Neuronal stem cell (in vitro differentiated cells): ENCODE measurements around the gene GPX2.

ENCODE experiments used
- DNase-seq: peaks from one replicate; pipeline ENCODE4 v3.0.0-alpha.2; 2013; ENCODE audit warnings: low spot score
- H2AFZ ChIP-seq: one replicate; pipeline ENCODE4 v1.6.1; 2013; ENCODE audit warnings: mild to moderate bottlenecking, low read length, inconsistent platforms
- H2AK5ac ChIP-seq: 2 replicates; pipeline ENCODE4 v1.6.1; 2013; ENCODE audit warnings: low read depth, mild to moderate bottlenecking, inconsistent platforms, low read length, moderate library complexity, mixed read lengths
- H2BK120ac ChIP-seq: 2 replicates; pipeline ENCODE4 v1.6.1; 2013; ENCODE audit warnings: low read depth, mild to moderate bottlenecking, inconsistent platforms, low read length, moderate library complexity, mixed read lengths
- H2BK12ac ChIP-seq: one replicate; pipeline ENCODE4 v1.6.1; 2013; ENCODE audit warnings: low read length, inconsistent platforms
- H2BK15ac ChIP-seq: 2 replicates; pipeline ENCODE4 v1.6.1; 2013; ENCODE audit warnings: mild to moderate bottlenecking, low read length, inconsistent platforms, mixed read lengths
- H2BK5ac ChIP-seq: one replicate; pipeline ENCODE4 v1.6.1; 2013; ENCODE audit warnings: inconsistent platforms, mild to moderate bottlenecking, low read length, moderate library complexity
- H3K14ac ChIP-seq: one replicate; pipeline ENCODE4 v1.6.1; 2013; ENCODE audit warnings: low read length, inconsistent platforms
- H3K18ac ChIP-seq: 2 replicates; pipeline ENCODE4 v1.6.1; 2013; ENCODE audit warnings: low read length, inconsistent platforms
- H3K23ac ChIP-seq: 2 replicates; pipeline ENCODE4 v1.6.1; 2013; ENCODE audit warnings: low read depth, mild to moderate bottlenecking, mixed read lengths, low read length, inconsistent platforms; ENCODE audit not compliant: poor library complexity
- H3K27ac ChIP-seq: replicated peaks from 3 replicates; pipeline ENCODE4 v1.5.1; 2013; ENCODE audit warnings: low read length, inconsistent platforms
- H3K27me3 ChIP-seq, 3 experiments: 2 replicates each; pipeline ENCODE4 v1.6.1; 2013; ENCODE audit warnings: low read length in 3 of 3, mild to moderate bottlenecking in 2 of 3, inconsistent platforms in 1 of 3, low read depth in 1 of 3, mixed read lengths in 1 of 3, moderate library complexity in 1 of 3; ENCODE audit not compliant: control insufficient read depth in 3 of 3, insufficient read depth in 3 of 3
- H3K36me3 ChIP-seq, 2 donors: replicated peaks in 1 of 2; 2 replicates each; pipeline ENCODE4 v1.6.1; 2013; ENCODE audit warnings: low read length in 2 of 2; ENCODE audit not compliant: control insufficient read depth in 2 of 2, insufficient read depth in 2 of 2
- H3K4ac ChIP-seq: 2 replicates; pipeline ENCODE4 v1.6.1; 2013; ENCODE audit warnings: inconsistent platforms, mild to moderate bottlenecking, low read length, moderate library complexity
- H3K4me1 ChIP-seq, 2 donors: 1 replicate in 1 of 2; 2 replicates in 1 of 2; pipeline ENCODE4 v1.6.1; 2013; ENCODE audit warnings: low read length in 2 of 2, low read depth in 1 of 2; ENCODE audit not compliant: control insufficient read depth in 2 of 2, insufficient read depth in 1 of 2
- H3K4me2 ChIP-seq: one replicate; pipeline ENCODE4 v1.6.1; 2013; ENCODE audit warnings: mild to moderate bottlenecking, low read length, inconsistent platforms; ENCODE audit not compliant: insufficient read depth, poor library complexity, severe bottlenecking
- H3K4me3 ChIP-seq, 2 donors: 2 replicates each; pipeline ENCODE4 v1.5.1; 2013; ENCODE audit warnings: low read length in 2 of 2, mild to moderate bottlenecking in 2 of 2, inconsistent platforms in 1 of 2, moderate library complexity in 1 of 2
- H3K79me1 ChIP-seq: one replicate; pipeline ENCODE4 v1.6.1; 2013; ENCODE audit warnings: low read depth, mild to moderate bottlenecking, inconsistent platforms, low read length, moderate library complexity
- H3K9ac ChIP-seq: one replicate; pipeline ENCODE4 v1.6.1; 2013; ENCODE audit warnings: mild to moderate bottlenecking, low read depth, low read length, inconsistent platforms; ENCODE audit not compliant: poor library complexity
- H3K9me3 ChIP-seq, 2 donors: replicated peaks in 1 of 2; 2 replicates each; pipeline versions ENCODE3 to v1.6.1; 2013; ENCODE audit warnings: low read length in 2 of 2, mild to moderate bottlenecking in 2 of 2, inconsistent platforms in 1 of 2, low read depth in 1 of 2, mixed read lengths in 1 of 2, moderate library complexity in 1 of 2; ENCODE audit not compliant: control insufficient read depth in 2 of 2, insufficient read depth in 1 of 2
- H4K8ac ChIP-seq: one replicate; pipeline ENCODE4 v1.6.1; 2013; ENCODE audit warnings: low read depth, mild to moderate bottlenecking, inconsistent platforms, low read length, moderate library complexity
- H4K91ac ChIP-seq: one replicate; pipeline ENCODE4 v1.6.1; 2013; ENCODE audit warnings: low read length, low read depth, mild to moderate bottlenecking, inconsistent platforms; ENCODE audit not compliant: poor library complexity
- WGBS, 2 donors: extraction: QIAGEN DNeasy Blood & Tissue Kit; methylation state at CpG; one replicate each; pipeline ENCODE4 v1.1.7; 2013; ENCODE audit warnings: missing lambda C conversion rate in 2 of 2, mixed read lengths in 1 of 2; ENCODE audit not compliant: insufficient read length in 2 of 2, insufficient replicate concordance in 1 of 2; ENCODE audit errors: extremely low coverage in 2 of 2; 5-methylcytosine and 5-hydroxymethylcytosine counted together

Gene GPX2

GRCh38 chr14:64955297-64955696 is 12.8 kb upstream of the GPX2 start:
- Histone ChIP-seq H3K9me3 (no peaks in the 10 kb centered on the region), H3K79me1 (no peaks in the 10 kb centered on the region), H3K4me1 (peaks cover 0 to 2% of the 10 kb centered on the region in 2 donors), H2AFZ (no peak overlapping the region), H2BK120ac (no peak overlapping the region), H2BK12ac (no peak overlapping the region), H3K23ac (no peak overlapping the region), H3K4me2 (no peak overlapping the region), H2BK5ac (no peak overlapping the region), H3K36me3 (peaks cover 0 to 35% of the 10 kb centered on the region in 2 donors), H3K18ac (no peak overlapping the region), H3K9ac (no peak overlapping the region), H3K14ac (no peak overlapping the region), H3K27ac (no peak overlapping the region), H2AK5ac (no peak overlapping the region), H4K8ac (no peak overlapping the region), H2BK15ac (no peak overlapping the region), H3K4ac (no peak overlapping the region), H3K4me3 (no peak overlapping the region), H3K27me3 (peaks cover 0 to 1% (median 0%) of the 10 kb centered on the region in 3 experiments), H4K91ac (no peak overlapping the region)
- DNase-seq = no peak
- WGBS, 2 donors = no CpG with 5 or more reads among the region's 6 CpGs

GRCh38 chr14:64954491-64955240 is 12.1 kb upstream of the GPX2 start:
- whole genome bisulfite sequencing, 2 donors = no CpG with 5 or more reads among the region's 9 CpGs
- H3K4me1 ChIP-seq = peaks cover 0 to 2% of the 10 kb centered on the region in 2 donors
- H3K4me3 ChIP-seq = no peak overlapping the region
- no peaks in the 10 kb centered on the region for H3K9me3 ChIP-seq
- H3K79me1 ChIP-seq = no peaks in the 10 kb centered on the region
- H3K27ac ChIP-seq = no peak overlapping the region
- H3K4me2 ChIP-seq = no peak overlapping the region
- H4K8ac ChIP-seq = no peak overlapping the region
- no peak for DNase-seq
- no peak overlapping the region for H2AFZ ChIP-seq
- no peak overlapping the region for H3K4ac ChIP-seq
- no peak overlapping the region for H2BK120ac ChIP-seq
- no peak overlapping the region for H2BK12ac ChIP-seq
- H3K36me3 ChIP-seq = peaks cover 0 to 41% of the 10 kb centered on the region in 2 donors
- no peak overlapping the region for H4K91ac ChIP-seq
- no peak overlapping the region for H2AK5ac ChIP-seq
- H2BK15ac ChIP-seq = no peak overlapping the region
- H3K27me3 ChIP-seq = peaks cover 0 to 1% (median 0%) of the 10 kb centered on the region in 3 experiments
- H3K14ac ChIP-seq = no peak overlapping the region
- H3K18ac ChIP-seq = no peak overlapping the region
- no peak overlapping the region for H2BK5ac ChIP-seq
- no peak overlapping the region for H3K23ac ChIP-seq
- no peak overlapping the region for H3K9ac ChIP-seq

- Histone ChIP-seq H3K23ac (no peak overlapping the region), H3K4me1 (peaks cover 0 to 2% of the 10 kb centered on the region in 2 donors), H4K8ac (no peak overlapping the region), H3K36me3 (peaks cover 0 to 48% of the 10 kb centered on the region in 2 donors), H2BK5ac (no peak overlapping the region), H3K27ac (no peak overlapping the region), H3K27me3 (peaks cover 0 to 1% (median 0%) of the 10 kb centered on the region in 3 experiments), H3K9ac (no peak overlapping the region), H3K79me1 (no peaks in the 10 kb centered on the region), H3K4ac (no peak overlapping the region), H2BK12ac (no peak overlapping the region), H3K4me2 (no peak overlapping the region), H2BK15ac (no peak overlapping the region), H3K9me3 (no peaks in the 10 kb centered on the region), H3K18ac (no peak overlapping the region), H2BK120ac (no peak overlapping the region), H3K14ac (no peak overlapping the region), H4K91ac (no peak overlapping the region), H3K4me3 (no peak overlapping the region), H2AFZ (no peak overlapping the region), H2AK5ac (no peak overlapping the region)
- no peak for DNase-seq
- no CpG with 5 or more reads among the region's 6 CpGs for WGBS, 2 donors
Observed at GRCh38 chr14:64953661-64954060, 11.1 kb upstream of the GPX2 start.

- H3K27me3 ChIP-seq = peaks cover 0 to 1% (median 0%) of the 10 kb centered on the region in 3 experiments
- no peak overlapping the region for H3K4ac ChIP-seq
- no peak for DNase-seq
- no peak overlapping the region for H3K23ac ChIP-seq
- no peak overlapping the region for H3K9ac ChIP-seq
- no CpG with 5 or more reads among the region's 8 CpGs for WGBS, 2 donors
- no peak overlapping the region for H3K4me3 ChIP-seq
- no peak overlapping the region for H2BK12ac ChIP-seq
- no peak overlapping the region for H3K14ac ChIP-seq
- H4K8ac ChIP-seq = no peak overlapping the region
- peaks cover 0 to 52% of the 10 kb centered on the region in 2 donors for H3K36me3 ChIP-seq
- H2AK5ac ChIP-seq = no peak overlapping the region
- H2AFZ ChIP-seq = no peak overlapping the region
- H4K91ac ChIP-seq = no peak overlapping the region
- H3K79me1 ChIP-seq = no peaks in the 10 kb centered on the region
- no peak overlapping the region for H3K4me2 ChIP-seq
- no peak overlapping the region for H2BK120ac ChIP-seq
- no peaks in the 10 kb centered on the region for H3K9me3 ChIP-seq
- H3K18ac ChIP-seq = no peak overlapping the region
- no peak overlapping the region for H3K27ac ChIP-seq
- peaks cover 0 to 2% of the 10 kb centered on the region in 2 donors for H3K4me1 ChIP-seq
- H2BK5ac ChIP-seq = no peak overlapping the region
- H2BK15ac ChIP-seq = no peak overlapping the region
Observed at GRCh38 chr14:64953310-64953654, 10.7 kb upstream of the GPX2 start.
